Jurkat, Clone E6-1 (cell line): ENCODE results near the gene DSCAML1. TPM values are rescaled to one million over a fixed set of nuclear protein-coding genes. Genes with fewer than 3 reads are reported as not detected.

ENCODE experiments used
- DNase-seq: peaks from one replicate; pipeline ENCODE4 v3.0.0-alpha.2; 2011; ENCODE audit warnings: low read depth, low spot score
- H3K4me3 ChIP-seq: 2 replicates; pipeline ENCODE4 v1.5.1; 2011; ENCODE audit warnings: mild to moderate bottlenecking, low read length, control low read depth, moderate library complexity
- polyA plus RNA-seq: library from polyadenylated mRNA; unstranded; fragments of >200 nt; gene quantifications from one replicate; pipeline ENCODE4 v1.2.1, GENCODE V29; 2012; ENCODE audit warnings: missing spikeins; ENCODE audit not compliant: insufficient read length, insufficient read depth

The DSCAML1 gene
- not detected for polyA plus RNA-seq

- H3K4me3 ChIP-seq, result no peak within 1 kb of the TSS
- DNase-seq, result no peak
Measured at GRCh38 chr11:117796872-117797529, at the start of gene DSCAML1. DSCAML1 (minus strand) TSS chr11:117797216; CDS start chr11:117797079, 137 bp downstream.

GRCh38 chr11:117843666-117844484, 46.9 kb upstream of the DSCAML1 start:
- H3K4me3 ChIP-seq, result no peak overlapping the region
- DNase-seq, result no peak

GRCh38 chr11:117842131-117842941, 45.3 kb upstream of the DSCAML1 start:
- DNase-seq, result no peak
- H3K4me3 ChIP-seq, result no peak overlapping the region

GRCh38 chr11:117841551-117842031, 44.6 kb upstream of the DSCAML1 start:
- no peak overlapping the region for H3K4me3 ChIP-seq
- DNase-seq, result no peak

GRCh38 chr11:117840881-117841550, 44.0 kb upstream of the DSCAML1 start:
- DNase-seq, result no peak
- H3K4me3 ChIP-seq, result no peak overlapping the region

- DNase-seq, result no peak
- no peak overlapping the region for H3K4me3 ChIP-seq
Measured at GRCh38 chr11:117839936-117840813, 43.2 kb upstream of the DSCAML1 start.

GRCh38 chr11:117839380-117839881, 42.4 kb upstream of the DSCAML1 start:
- no peak for DNase-seq
- H3K4me3 ChIP-seq, result no peak overlapping the region

- H3K4me3 ChIP-seq, result no peak overlapping the region
- DNase-seq, result no peak
Measured at GRCh38 chr11:117838901-117839300, 41.9 kb upstream of the DSCAML1 start.

- DNase-seq, result no peak
- no peak overlapping the region for H3K4me3 ChIP-seq
Measured at GRCh38 chr11:117837791-117838190, 40.8 kb upstream of the DSCAML1 start.

GRCh38 chr11:117837070-117837776, 40.2 kb upstream of the DSCAML1 start:
- H3K4me3 ChIP-seq, result no peak overlapping the region
- DNase-seq, result no peak

- H3K4me3 ChIP-seq, result no peak overlapping the region
- DNase-seq, result no peak
Measured at GRCh38 chr11:117836077-117836960, 39.3 kb upstream of the DSCAML1 start.

GRCh38 chr11:117835576-117835975, 38.6 kb upstream of the DSCAML1 start:
- DNase-seq, result no peak
- no peak overlapping the region for H3K4me3 ChIP-seq

- no peak overlapping the region for H3K4me3 ChIP-seq
- no peak for DNase-seq
Measured at GRCh38 chr11:117834838-117835443, 37.9 kb upstream of the DSCAML1 start.

- DNase-seq, result no peak
- no peak overlapping the region for H3K4me3 ChIP-seq
Measured at GRCh38 chr11:117834068-117834810, 37.2 kb upstream of the DSCAML1 start.

- DNase-seq, result no peak
- H3K4me3 ChIP-seq, result no peak overlapping the region
Measured at GRCh38 chr11:117833401-117833891, 36.4 kb upstream of the DSCAML1 start.
